Omental fat pad (tissue), 4 donors: ENCODE data around the gene USP7. TPM values are rescaled to one million over a fixed set of nuclear protein-coding genes. Genes with fewer than 3 reads are reported as not detected.

ENCODE experiments used
- ATAC-seq: fragments of 150-250 bp; one replicate; pipeline ENCODE4 v1.9.1; 2016; ENCODE audit warnings: mild to moderate bottlenecking, moderate library complexity; ENCODE audit not compliant: low FRiP score
- DNase-seq: peaks from one replicate; pipeline ENCODE4 v3.0.0-alpha.2; 2019; ENCODE audit warnings: low spot score
- total RNA-seq, 4 donors: library from RNA; depleted of rRNA; stranded (reverse); fragments of >200 nt; gene quantifications; one replicate each; pipeline ENCODE4 v1.1.0, GENCODE V29; 2016
- TF ChIP-seq, protein P1 (sequence below), 3 donors: fragments of 450-650 bp; IDR thresholded peaks; one replicate each; pipeline ENCODE4 v1.5.1; 2016 to 2017; ENCODE audit warnings: antibody characterized with exemption in 3 of 3, mild to moderate bottlenecking in 3 of 3, moderate library complexity in 2 of 3

The USP7 gene
- 100 to 1,000 TPM in 2 of 4 donors, 10 to 100 TPM in 2; 71.2 to 138 (median 97.0) TPM for total RNA-seq

DNA sequence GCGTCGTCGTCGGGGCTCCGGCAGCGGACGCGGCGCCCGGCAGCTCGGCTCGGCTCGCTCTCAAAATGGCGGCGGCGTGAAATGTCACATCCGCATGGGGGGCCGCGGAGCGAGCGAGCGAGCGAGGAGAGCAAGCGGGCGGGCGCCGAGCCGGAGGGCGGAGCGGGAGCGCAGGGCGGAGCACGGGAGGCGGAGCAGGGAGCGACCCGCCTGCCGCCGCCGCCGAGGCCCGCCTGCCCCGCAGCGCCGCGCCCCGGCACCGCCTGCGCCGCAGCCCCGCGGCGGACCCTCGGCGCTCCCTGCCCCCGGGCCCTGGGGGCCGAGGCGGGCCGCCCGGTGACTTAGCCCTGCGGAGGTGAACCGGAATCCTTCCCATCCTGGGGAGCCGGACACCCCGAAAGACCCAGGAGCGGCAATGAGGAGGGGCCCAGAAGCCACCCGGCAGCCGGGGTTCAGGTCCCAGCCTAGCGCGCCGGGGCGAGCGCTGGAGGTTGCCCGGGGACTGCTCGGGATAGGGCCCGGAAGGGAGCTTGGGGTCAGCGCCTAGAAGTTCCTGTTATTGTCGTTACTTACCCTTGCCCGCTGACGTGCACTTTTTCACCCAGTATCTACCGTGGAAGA is at the start of gene USP7:
Gene USP7, minus strand, starts transcription at position 86 of the 621 bp plus-strand sequence. CDS start 621 bp downstream, outside the sequence.
- DNase-seq, result peak; percentile 62
- TF ChIP-seq, protein P1, sequence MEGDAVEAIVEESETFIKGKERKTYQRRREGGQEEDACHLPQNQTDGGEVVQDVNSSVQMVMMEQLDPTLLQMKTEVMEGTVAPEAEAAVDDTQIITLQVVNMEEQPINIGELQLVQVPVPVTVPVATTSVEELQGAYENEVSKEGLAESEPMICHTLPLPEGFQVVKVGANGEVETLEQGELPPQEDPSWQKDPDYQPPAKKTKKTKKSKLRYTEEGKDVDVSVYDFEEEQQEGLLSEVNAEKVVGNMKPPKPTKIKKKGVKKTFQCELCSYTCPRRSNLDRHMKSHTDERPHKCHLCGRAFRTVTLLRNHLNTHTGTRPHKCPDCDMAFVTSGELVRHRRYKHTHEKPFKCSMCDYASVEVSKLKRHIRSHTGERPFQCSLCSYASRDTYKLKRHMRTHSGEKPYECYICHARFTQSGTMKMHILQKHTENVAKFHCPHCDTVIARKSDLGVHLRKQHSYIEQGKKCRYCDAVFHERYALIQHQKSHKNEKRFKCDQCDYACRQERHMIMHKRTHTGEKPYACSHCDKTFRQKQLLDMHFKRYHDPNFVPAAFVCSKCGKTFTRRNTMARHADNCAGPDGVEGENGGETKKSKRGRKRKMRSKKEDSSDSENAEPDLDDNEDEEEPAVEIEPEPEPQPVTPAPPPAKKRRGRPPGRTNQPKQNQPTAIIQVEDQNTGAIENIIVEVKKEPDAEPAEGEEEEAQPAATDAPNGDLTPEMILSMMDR (IDR thresholded peaks at IDR 0.05), result no peak
- peak; percentile 97 for ATAC-seq

DNA sequence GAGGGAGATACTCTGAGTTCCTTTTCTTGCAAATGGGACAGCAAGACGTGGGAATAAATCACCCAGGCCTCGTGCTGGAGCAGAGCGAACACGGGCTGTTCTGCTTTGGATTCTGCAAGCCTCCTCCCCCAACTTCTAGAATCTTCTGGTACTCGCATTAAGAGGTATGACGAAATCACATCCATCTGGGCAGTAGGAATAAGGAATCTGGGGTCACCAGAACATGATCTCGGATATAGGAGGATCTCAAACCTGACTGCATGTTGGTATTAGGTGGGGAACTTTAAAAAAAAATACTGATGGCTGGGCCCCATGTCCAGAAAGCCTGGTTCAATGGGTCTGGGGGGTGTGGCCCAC is 49.8 kb upstream of the USP7 start:
- ATAC-seq (no peak), DNase-seq (no peak)
- TF ChIP-seq, protein P1 (IDR thresholded peaks at IDR 0.05), result no peak

DNA sequence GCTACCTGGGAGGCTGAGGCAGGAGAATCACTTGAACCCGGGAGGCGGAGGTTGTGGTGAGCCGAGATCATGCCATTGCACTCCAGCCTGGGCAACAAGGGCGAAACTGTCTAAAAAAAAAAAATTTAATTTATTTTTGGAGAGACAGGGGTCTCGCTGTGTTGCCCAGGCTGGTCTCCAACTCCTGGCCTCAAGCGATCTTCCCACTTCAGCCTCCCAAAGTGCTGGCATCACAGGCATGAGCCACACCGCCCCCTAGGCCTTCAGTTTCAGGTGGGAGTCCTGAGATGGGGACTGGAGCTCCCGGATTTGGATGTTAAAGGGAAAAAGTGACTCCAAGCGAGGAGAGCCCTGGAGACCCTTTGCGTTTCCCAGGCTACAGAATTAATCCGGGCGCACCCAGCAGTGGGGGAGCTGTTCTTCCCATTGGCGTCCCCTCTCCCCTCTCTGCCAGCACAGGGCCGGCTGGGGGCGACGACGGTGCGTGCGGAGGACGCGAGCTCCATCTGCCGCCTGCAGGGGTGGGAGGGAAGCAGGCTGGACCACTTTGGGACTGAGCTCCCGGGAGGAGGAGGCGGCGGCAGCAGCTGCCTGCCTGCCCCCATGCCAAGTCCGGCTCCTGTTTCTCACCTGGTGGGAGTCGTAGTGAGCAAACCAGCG is 49.3 kb upstream of the USP7 start:
- ATAC-seq (no peak), DNase-seq (no peak)
- TF ChIP-seq, protein P1 (IDR thresholded peaks at IDR 0.05), result no peak

DNA sequence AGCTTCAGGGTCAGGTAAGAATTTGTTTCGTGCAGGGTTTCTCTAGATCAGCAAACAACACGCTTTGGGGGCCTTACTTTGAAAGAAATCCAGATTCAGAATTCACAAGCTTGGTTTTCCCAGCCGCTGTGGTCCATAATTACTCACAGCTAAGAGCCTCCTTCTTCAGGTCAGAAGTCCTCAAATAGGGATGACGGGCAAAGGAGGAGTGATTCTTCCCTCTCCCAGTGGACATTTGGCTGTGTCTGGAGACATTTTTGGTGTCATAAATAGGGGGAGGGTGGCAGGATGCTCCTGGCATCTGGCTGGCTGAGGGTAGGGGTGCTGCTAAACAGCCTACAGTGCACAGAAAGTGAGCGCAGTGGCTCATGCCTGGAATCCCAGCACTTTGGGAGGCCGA is 48.6 kb upstream of the USP7 start:
- TF ChIP-seq, protein P1 (IDR thresholded peaks at IDR 0.05), result no peak
- ATAC-seq, result no peak
- DNase-seq, result no peak

DNA sequence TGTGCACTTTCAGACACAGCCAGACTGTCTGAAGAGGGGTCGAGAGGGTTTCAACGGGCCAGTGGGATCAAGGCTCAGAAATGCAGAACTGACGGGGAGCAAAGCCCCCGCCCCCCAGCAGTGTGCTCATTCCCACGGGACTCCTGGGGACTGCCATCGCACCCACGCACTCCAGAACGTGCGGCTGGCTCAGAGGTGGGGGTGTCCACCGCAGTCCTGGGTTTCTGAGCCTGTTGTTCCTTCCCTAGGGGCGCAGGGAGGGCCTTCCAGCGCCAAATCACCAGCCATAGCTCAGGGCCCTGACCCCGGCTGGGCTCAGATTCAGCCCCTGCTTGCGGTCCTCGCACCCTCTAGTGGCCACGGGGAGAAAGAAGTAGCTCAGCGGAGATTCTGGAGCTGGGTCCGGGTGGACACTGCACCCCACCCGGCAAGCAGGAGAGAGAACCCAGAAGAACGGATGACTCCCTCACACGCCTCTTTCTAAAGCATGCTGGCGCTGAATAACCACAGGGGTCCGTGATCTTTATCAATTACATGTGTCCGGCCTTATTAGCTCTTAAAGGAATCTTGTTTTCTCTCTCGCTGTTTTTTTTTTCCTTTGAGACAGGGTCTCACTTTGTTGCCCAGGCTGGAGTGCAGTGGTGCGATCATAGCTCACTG is 45.0 kb upstream of the USP7 start:
- DNase-seq, result peak; percentile 42
- TF ChIP-seq, protein P1 (IDR thresholded peaks at IDR 0.05), result peak in 1 of 3 donors; percentile 58
- ATAC-seq, result peak; percentile 89

DNA sequence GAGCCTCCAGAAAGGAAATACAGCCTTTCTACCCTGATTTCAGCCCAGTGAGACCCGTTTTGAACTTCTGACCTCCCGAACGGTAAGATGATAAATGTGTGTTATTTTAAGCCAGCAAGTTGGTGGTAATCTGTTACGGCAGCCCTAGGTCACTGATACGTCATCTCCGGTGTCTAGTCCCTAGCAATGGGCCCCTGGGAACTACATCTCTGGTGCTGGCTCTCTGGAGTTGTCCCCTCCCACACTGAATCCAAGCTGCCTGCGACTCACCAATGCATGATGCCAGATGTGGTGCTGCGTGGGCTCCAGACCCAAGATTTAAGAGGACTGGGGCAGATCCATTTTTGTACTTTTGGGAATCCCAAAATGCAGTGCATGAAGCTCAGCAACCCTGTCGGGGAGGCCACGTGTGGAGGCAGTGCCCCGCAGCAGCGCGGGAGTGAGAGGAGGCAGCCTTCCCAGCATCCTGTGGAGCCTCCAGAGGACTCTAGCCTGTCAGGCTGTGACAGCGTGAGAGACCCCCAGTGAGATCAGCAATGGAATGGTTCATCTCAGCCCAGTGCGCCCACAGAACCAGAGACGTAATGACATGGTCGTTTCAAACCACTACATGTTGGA is 43.6 kb upstream of the USP7 start:
- no peak for ATAC-seq
- no peak for DNase-seq
- TF ChIP-seq, protein P1 (IDR thresholded peaks at IDR 0.05), result no peak
